Glomerular visceral epithelial cell (primary cell): ENCODE results near the gene TMEM11.

ENCODE experiments used
- DNase-seq: peaks from one replicate; pipeline ENCODE4 v3.0.0-alpha.2; 2016; ENCODE audit errors: extremely low spot score

The TMEM11 gene, protein sequence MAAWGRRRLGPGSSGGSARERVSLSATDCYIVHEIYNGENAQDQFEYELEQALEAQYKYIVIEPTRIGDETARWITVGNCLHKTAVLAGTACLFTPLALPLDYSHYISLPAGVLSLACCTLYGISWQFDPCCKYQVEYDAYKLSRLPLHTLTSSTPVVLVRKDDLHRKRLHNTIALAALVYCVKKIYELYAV

DNA sequence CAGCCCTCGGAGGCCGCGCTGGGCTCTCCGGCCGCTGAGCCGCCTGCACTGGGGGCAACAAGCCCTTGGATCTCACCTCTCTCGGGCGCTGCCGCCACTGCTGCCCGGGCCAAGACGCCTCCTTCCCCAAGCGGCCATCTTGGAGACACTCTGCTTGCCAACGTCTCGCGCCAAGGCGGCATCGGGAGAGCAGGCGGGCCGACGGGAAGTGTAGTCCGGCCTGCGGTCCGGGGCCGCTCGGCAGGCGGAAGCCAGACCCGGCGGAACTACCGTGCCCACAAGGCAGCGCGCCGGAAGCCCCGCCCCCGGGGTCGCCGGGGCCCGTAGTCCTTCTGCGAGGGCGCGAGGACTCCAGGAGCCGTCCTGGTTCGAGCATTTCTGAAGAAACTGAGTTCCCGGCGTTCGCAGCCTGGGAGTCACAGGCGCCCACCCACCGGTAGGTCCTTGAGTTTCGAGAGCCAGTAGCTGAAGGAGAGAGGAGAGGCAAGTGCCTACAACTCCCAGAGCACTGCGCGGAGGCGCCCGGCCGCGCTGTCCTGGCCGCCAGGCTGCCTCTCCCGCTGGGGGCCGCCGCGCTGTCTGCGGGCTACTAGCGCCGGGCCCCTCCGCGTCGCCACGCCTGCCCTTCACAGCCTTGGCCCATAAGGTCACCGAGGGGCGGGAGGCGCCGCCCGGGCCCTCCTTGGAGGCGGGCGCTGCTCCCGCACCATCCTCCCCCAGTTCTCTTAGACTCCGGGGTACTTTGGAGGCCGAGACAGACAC lies at the start of gene TMEM11:
Gene TMEM11, minus strand, starts transcription at position 147 of the 762 bp plus-strand sequence. Its CDS starts 9 bp downstream, at position 138.
- peak; percentile 96 for DNase-seq

DNA sequence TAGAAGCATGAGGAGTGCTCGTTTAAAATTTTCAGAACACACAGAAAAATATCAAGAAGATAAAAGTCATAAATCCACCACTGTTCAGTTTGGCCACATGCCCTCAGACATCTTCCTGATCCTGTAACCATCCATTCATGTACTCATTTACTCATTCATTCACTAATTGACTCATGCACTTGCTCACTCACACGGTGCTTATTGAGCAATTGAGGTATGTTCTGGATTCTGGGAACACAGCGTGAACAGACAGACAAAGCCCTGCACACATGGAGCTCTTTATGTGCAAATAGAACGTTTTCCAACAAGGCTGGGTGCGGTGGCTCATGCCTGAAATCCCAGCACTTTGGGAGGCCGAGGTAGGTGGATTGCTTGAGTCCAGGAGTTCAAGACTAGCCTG lies 49.4 kb upstream of the TMEM11 start:
- peak; percentile 45 for DNase-seq

DNA sequence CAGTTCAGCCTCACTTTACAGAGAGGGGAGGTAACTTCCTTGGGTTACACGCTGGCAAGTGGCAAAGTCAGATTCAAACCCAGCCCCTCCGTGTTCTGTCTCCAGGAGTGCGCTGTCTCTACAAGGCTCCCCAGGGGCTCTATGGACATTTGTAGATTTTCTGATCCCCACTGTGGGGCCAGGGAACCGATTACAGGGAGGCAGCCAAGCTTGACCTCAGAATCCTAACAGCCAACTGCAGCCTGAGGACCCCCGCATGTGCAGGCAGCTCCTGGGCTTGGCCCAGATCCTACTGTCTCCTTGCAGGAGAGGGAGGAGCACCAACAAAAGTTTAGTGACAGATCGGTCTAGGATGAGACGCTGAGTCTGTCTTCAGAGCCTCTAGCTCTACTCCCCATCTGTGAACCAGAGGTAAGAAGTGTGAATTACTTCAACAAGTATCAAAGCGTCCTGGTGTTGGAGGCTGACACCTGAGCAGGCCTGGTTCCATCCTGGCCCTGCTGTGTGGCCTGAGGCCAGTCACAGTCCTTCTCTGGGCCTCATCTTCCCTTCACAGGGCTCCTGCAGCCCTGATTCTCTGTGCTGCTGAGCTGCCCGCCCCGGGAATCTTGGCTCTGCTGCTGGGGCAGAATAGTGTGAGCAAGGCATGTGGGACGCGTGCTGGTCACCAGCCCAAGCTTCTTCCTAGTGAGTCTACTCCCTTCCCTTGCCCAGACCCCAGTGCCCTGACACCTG lies 48.5 kb upstream of the TMEM11 start:
- no peak for DNase-seq

DNA sequence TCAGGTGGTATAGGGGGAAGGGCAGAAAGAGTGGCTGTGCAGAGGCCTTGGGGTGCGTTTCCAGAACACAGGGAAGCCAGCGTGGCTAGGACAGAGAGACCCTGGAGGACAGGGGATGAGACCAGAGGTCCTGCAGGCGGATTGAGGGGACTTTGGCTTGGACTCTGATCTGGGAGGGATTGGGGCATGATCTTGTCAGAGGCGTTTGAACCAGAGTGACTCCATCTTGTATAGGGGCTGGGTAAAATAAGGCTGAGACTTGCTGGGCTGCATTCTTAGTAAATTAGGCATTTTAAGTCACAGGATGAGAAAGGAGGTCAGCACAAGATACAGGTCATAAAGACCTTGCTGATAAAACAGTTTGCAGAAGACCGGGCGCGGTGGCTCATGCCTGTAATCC lies 44.6 kb upstream of the TMEM11 start:
- no peak for DNase-seq

DNA sequence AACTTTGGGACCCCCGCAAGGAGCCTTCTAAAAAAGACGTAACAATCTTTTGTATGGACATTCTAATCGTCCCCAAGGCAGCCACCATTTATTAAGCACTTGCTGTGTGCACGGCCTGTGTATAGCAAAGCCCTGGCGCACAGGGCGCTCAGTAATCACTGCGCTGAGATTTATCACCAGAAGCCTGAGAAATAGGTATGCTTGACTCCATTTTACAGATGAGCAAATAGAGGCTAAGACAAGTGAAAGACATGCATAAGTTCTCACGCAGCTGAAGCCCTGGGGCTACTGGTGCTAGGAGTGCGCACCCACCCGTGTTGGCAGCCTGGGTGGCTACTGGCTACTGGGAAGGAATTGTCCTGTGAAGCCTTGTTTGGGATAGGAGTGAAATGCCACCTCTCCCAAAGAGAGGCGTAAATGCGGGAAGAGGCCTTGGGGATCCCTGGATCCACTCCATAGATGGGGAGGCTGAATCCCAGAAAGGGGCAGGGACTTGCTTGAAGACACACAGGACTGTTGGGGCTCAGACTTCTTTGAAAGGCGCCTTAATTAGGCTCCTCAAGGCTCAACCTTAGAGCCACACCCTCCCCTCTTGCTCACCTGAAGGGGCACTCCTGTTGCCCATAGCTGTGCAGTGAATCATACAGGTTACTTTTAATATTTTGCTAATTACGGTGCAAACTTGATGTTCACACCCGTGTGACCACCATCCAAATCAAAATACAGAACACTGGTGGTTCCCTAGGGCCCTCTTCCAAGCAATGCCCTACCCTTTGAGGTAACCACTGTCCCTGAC lies 39.9 kb upstream of the TMEM11 start:
- DNase-seq = no peak

DNA sequence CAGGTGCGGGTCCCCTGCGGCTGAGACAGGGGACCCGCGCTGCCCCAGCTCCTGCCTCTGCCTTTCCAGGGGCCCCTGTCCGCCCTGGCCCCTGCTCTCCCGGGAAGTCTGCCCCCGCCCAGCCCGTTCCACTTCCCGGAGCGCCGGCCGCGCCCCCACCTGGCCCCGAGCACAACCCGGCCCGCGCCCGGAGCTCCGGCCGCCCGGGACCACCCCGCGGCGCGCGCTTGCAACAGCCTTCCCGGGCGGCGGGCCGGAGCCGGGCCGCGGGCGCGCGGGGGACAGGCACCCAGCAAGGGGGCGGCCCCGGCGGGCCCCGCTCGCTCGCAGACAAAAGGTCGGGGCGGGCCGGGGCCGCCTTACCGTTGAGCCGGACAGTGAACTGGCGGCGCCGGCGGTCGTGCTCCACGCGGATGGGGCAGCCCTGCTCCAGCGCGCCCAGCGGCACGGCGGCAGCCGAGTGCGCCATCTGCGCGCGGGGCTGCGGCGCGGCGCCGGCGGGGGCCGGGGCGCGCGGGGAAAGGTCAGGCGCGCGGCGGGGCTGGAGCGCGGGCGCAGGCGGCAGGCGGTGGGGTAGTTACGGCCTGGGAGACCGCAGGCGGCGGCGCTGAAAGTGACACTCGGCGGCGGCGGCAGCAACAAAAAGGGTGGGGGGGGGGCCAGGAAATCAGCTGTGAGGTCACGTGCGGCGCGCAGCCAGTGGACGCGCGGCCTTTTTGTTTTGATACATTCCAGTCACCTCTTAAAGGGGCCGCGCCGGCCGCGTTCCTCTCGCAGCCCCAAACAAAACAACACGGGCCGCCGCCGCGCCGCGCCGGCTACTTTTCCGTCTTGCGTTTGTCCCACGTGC lies 39.1 kb upstream of the TMEM11 start, which contains the start of gene NATD1:
Gene NATD1, minus strand, starts transcription at position 615 of the 850 bp plus-strand sequence. Its CDS starts 146 bp downstream, at position 469.
- DNase-seq = peak; percentile 77

DNA sequence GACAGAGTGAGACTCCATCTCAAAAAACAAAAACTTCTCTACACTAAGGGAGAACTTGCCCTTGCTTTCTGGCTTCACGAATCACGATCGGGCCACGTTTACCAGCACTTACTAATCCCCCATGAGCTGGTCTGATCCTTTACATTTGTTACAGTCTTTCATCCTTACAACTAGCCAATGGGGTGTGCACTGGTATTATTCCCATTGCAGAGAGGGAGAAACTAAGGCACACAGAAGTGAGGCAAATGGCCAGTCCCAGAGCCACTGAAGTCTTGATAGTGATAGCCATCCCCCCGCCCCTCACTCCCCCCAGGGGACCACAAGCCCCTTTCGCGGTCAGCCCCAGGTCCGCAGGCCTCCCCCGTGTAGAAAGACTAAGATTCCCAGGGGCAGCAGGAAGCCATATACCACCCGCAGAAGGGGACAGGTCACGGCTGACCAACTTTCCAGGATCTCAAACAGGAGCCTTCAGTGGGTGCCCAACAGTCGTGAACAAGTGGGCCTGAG lies 38.4 kb upstream of the TMEM11 start:
- DNase-seq = no peak

DNA sequence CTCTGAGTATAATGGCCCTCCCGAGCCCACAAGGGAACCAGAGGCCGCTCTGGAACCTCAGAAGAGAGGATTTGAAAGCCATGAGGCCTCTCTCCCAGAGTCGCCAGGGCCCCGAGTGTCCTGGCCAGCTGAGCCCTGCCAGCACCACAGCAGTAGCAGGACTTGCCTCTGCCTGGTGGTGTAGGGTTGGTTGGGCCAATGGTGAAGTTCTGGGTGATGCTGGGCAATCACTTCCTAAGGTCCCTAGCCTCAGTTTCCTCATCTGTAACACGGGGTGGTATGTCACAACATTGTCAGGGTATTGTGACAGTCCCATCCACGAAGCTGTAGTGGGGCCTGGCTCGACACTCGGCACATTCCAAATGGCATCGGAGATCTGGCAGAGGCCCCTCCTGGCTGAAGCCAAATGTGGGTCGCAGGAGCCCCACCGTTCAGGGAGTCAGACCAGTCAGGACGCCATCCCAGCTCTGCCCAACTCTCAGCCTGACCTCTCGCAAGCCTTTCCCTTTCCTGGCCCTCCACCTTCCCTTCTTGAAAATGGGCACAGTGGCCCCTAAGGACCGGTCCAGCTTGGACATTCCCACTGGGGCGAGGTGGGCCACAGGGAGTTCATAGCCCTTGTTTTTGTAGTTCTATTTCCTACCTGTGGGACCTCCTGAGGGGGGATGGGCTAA lies 37.5 kb upstream of the TMEM11 start:
- no peak for DNase-seq

DNA sequence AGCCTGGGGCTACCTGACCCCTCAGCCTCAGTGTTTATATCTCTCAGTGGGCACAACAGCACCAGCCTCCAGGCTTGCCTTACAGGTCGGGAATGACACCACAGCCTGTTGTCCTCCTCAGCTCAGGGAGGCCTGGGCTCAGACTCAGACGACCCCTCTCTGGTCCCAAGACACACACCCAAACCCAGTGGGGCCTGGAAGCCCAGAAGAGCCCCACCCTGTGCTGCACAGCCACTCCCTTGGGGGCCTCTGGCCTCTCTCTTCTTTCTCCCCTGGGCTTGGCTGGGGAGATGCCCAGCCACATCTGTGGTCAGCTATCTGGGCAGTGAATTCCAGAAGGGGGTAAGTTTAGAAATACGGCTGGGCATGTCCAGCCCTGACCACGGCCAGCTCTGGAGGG lies 36.9 kb upstream of the TMEM11 start:
- peak; percentile 30 for DNase-seq

DNA sequence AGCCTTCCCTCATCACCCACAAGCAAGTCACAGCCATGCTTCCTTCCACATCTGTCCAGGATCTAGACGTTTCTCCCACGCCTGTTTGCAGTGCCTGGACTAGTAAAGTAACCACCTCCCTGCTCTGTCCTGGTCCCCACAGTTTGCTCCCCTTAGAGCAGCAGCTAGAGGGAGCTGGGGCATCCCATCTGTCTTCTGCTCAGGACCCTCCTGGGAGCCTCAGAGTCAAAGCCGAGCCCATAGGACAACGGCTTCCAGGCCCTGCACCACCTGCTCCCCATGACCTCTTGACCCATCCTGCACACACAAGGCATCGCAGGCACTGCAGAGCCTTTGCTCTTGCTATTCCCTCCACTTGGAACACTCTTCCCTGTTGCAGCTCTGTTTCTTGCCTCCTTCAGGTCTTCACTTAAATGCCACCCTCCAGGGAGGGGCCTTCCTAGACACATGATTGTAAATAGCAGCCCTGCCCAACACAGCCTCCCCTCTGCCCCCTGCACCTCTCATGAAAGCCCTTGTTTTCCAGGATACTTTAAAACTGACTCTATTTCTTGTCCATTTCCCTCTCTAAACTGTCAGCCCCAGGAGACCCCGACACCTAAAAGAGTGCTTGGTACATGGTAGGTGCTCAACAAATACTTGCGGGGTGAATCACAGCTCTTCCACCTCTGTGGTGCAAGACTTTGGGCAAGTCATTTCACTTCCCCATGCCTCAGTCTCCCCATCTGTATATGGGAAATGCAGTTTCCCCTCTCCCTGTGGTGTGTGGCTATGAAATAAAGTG lies 36.2 kb upstream of the TMEM11 start:
- no peak for DNase-seq

DNA sequence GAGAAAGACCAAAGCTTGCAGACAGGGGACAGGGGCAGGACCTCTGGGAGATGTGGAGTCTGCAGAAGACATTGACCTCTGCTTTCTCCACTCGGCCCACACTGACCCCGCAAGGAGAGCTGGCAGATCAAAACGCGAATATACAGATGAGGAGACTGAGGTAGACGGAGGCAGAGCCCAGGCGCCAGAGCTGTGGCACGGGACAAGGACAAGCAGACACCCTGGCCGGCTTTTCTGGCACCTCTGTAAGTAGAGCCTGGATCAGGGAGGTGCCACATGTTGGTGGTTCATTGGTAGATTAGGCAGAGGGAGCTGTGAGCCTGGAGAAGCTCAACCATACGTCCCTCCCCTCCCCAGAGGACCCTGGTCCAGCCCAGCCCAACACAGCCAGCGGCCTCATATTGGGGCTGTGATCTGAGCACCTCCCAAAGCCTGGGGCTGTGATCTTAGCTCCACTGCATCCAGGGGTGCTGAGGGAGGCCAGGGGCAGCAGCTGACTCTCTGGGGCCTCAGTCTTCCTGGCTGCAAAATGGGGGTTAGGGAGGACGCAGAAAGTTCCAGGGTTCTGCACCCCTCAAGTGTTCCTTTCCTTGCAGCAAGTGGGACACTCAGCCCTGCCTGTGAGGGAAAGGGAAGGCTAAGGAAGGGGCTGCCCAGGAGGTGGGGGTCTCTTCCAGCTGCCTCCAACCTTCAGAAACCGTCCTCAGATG lies 35.3 kb upstream of the TMEM11 start:
- DNase-seq = no peak

DNA sequence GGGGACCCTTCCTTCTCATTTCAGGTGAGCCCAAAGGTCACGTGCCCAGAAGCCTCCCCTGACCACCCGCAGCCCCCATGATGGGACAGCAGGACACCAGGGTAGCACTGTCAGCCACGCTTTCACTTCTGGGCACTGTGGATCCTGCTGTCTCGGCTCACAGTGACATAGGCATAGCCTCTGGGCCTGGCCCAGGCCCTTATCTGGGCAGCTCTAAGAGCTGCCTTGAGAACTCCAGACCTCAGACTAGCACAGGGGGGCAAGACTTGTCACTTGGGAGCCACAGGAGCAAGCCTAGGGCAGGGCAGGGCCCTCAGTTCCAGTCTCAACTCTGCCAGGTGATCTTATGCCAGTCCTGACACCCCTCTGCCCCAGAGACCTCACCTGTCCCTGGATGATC lies 34.5 kb upstream of the TMEM11 start:
- no peak for DNase-seq

DNA sequence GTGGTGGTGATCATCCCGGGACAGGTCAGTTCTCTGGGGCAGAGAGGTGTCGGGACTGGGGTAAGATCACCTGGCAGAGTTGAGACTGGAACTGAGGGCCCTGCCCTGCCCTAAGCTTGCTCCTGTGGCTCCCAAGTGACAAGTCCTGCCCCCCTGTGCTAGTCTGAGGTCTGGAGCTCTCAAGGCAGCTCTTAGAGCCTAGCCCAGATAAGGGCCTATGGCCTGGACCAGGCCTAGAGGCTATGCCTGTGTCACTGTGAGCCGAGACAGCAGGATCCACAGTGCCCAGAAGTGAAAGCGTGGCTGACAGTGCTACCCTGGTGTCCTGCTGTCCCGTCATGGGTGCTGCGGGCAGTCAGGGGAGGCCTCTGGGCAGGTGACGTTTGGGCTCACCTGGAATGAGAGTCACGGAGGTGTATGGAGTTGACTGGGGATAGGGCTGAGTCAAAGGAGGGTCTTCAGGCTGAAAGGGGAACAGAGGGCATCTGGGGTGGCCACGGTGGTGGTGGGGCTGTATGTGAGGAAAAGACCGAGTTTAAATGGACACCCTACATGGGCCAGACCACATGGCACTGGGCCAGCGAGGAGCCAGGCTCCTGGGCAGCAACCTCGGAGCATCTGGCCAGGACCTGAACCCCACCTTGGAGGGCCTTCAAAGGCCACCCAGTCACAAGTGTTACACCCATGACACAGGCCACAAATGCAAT lies 33.7 kb upstream of the TMEM11 start:
- no peak for DNase-seq

DNA sequence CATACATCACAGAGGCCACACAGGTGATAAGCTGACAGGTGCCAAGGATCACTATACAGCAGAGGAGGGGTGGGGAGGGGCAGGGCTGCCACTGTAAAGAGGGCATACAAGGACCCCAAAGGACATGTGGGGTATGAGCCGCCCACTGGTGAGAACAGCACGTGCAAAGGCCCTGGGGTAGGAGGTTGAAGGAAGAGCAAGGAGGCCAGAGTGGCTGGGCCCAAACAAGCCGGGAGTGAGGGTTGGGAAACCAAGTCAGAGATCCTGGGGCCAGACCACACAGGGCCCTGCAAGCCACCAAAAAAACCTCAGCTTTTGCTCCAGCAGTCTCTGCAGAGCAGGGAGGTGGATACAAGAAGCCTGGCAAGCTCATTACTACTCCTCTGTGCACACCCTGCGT lies 32.7 kb upstream of the TMEM11 start:
- DNase-seq = no peak

DNA sequence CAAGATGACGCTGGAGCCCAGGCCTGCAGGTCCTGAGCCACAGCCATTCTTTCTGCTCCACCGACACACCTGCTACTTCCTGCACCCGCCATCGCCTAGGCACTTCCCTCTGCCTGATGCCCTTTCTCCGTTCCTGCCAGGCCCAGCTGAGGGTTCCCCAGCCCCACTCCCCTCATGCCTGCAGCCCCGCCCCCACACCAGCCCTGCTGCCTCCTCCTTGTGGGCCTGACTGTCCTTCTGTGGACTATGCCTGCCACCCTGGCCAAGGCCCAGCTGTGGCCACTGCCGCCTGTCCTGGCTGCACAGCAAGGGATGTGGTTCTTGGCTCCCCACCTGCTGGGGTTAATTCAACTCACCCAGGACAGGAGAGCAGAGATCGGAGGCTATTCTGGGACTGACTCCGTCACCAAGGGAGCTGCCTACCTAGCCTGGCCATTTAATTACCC lies 31.7 kb upstream of the TMEM11 start:
- no peak for DNase-seq

DNA sequence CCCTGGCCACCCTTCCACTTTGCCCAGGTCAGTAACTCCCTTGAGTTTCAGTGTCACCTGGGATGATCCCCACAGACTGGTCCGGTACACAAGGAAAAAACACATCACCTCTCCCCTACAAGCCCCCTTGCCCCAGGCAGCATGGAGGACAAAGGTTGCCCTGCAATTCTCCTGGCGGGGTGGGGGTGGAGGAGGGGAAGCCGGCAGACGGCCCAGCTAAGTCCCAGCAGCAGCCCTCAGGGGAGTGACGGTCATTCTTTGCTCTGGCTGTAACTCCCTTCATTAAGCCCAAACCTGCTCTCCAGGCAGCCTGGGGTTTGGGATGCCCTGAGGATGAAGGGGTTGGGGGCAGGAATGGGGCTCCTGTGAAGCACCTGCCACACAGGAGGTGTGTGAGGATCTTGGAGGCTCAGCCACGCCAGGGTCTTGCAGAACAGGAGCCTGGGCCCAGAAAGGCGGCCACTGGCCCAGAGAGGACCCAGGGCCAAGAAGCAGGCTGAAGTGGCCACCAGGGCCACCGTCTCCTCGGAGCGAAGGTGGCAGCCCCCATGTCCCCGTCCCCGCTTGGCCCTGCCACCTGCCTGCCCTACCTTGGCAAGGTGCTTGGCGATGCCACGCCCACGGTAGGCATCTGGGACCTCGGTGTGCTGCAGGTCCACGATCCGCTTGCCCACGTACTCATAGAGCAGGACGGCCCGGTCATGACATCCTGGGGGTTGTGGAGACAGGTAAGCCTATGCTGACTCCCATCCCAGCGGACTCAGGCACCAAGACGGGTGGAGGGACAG lies 29.7 kb upstream of the TMEM11 start:
- no peak for DNase-seq
